Globus pallidus (tissue), 1 donor: ENCODE data around the gene HOXB6.

ENCODE experiments used
- DNase-seq: peaks from one replicate; pipeline ENCODE4 v3.0.0-alpha.2; 2015; ENCODE audit warnings: low spot score

Gene HOXB6

GRCh38 chr17:48634493-48635208, 29.9 kb upstream of the HOXB6 start:
- DNase-seq, result no peak

GRCh38 chr17:48633266-48633677, 28.5 kb upstream of the HOXB6 start:
- no peak for DNase-seq

GRCh38 chr17:48632579-48633265, 27.9 kb upstream of the HOXB6 start:
- no peak for DNase-seq

DNA sequence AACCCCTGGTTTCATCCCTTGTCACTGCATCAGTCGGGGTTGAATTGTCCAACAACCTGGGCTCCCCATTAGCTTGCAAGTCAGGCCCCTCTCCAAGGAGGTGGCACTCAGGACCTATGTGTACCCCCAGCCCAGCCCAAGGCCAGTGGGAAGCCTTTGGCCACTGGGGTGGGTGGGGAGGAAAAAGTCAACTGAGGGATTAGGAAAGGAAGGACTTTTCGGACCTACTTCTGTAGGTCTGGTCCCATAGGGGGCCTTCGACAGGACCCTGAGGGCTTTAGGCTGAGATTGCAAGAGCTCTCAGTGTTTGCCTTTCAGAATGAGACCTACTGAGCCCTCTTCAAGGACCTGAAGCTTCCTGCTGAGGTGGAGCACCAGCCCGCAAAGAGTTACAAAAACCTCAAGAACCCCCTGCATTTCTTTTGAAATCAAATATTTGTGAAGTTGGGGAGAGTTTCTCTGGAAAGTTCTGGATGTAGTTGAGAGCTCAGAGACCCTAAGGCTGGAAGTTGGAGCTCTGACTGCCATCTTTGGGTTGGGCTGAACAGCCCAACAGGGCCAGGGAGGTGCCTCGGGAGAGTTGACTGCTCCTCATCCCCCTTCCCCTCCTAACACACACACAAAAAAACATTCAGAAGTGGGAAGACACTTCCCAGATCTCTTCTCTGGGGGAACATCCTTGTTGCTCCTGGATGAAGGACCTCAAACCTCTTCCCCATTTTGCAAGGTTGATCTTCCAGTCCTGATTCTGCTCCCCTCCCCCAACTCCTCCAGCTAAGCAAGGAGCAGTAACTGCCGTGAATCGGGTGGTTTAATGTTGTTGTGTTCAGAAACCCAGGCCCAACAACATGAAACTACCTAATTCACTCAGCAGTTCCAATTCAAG, 27.1 kb upstream of the HOXB6 start:
- no peak for DNase-seq

DNA sequence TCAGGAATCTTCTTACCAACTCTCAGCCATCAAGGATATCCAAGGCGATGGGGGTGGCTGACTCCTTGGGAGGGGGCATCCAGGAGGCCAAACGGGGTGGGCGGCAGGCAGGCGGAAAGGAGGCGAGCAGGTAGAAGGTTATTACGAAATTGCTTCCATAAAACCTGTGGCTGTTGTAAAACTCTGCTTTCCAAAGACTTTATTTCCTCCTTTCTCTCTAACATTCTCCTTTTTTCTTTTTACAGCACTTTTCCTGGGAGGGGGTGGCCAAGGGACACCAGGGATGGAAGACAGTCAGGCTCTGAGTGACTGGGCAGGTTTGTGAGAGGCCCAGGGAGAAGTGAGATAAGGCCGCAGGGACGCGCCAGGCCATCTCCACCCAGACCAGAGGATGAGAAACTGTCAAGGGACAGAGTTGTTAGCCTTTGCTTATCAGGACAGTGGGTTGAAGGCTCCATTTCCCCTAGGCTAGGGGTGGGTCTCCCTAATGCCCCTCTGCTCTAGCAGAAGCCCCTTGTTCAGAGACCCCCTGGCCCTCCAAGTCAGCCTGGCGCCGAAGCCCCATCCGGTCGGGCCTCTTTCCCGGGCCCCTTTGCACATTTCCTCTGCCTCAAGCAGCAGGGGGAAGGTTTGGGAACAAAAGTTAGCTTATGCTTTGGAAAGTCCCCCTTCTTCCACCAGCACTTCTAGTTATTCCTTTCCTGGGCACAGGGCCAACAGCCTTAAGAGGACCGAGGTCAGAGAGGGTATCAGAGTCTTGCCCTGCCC, 26.3 kb upstream of the HOXB6 start:
- DNase-seq, result no peak

- DNase-seq, result no peak
These were observed 25.5 kb upstream of the HOXB6 start for GRCh38 chr17:48630009-48630924.

- DNase-seq, result no peak
These were observed 24.6 kb upstream of the HOXB6 start for GRCh38 chr17:48629411-48629759.

DNA sequence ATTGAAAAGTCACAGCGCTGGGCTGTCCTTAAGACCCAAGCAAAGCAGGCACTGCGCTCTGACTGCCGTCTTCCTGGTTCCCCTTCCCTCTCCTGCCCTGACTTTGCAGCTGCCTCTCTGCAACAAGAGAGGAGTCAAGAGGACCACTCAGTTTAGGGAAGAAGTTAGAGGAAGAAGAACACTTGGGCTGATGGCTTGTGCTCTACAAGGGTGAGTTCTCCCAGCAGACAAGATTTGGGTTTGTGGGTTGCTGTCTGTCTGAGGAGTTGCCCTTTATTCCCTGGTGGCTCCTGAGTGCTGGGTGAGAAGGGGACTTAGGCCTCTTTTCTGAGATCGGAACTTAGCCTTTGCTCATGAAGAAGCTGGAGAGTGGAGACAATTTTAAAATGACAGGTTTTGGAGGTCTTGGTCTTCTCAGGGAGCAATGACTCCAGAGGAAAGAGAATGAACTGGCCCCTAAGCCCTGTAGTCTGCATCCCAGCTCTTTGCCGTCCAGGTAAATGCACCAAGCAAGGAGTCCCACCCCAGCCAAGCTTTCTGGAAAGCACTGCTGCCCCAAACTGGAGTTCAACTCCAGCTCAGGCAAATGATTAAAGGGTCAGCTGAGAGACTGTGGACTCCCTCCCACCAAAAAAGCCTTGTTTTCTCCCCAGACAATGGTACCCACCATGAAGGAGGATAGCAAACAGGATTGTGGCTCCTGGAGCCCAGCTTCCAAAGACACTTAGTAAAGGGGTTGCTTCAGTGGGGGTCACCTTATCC, 24.0 kb upstream of the HOXB6 start:
- DNase-seq, result no peak

- no peak for DNase-seq
These were observed 23.1 kb upstream of the HOXB6 start for GRCh38 chr17:48627623-48628521.

DNA sequence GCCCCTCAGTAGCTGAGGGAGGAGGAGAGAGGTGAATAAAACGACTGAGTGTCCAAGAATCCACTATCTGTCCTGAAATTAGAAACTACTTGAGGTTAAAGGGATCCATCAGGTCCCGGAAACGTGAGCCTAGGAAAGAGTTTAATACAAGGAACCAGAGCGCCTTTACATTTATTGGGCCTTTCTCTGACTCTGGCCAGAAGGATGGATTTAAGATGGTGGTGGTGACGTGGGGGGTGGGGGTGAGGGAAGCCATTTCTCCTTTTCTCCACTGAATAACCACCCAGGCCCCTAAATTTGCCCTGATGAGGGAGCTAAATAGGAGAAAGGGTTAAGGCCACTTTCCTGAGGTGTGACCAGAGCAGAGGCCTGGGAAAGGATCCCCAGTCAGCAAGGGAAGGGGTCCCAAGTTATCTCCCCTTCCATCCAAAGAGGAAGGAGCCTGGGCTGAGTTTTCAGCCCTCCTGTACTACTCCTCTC, 22.4 kb upstream of the HOXB6 start:
- DNase-seq, result no peak

- DNase-seq, result no peak
These were observed 21.7 kb upstream of the HOXB6 start, which contains the start of gene HOXB9 for GRCh38 chr17:48626245-48627117. TSS of gene HOXB9 (minus strand) at chr17:48626358. CDS start at chr17:48626269, 89 bp downstream.

DNA sequence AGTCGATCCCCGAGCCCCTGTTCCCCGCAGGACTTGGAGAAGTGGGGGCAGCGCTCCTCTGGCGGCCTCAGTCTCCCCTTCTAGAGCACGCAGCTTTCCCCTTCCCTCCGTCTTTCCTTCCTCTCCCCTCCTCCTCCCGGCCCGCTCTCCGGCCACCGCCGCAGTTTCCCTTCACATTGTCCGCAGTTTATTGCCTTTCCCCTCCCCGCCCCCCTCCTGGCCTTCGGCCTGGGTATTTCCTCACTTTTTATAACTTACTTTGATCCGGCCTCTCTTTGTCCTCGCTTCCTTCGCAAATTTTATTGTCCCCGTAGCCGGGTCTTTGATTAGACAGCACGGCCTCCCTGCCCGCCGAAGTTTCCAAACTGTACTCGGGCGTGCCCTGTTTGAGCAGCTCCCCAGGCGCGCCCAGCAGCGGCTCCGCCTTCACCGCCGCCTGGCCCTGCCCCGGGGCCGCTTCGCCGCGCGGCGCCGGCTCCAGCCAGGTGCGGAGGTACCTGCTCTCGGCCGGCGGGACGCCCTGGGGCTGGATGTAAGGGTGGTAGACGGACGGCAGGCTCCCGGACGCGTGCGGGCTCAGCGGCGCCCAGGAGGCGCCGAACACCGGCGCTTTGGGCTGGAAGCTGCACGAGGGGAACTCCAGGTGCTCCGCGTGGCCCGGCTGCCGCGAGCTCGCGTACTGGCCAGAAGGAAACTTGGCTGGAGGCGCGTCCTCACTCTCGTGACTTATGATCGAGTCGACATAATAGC, 20.9 kb upstream of the HOXB6 start:
- no peak for DNase-seq

GRCh38 chr17:48624544-48625494, 20.0 kb upstream of the HOXB6 start:
- DNase-seq, result no peak

- no peak for DNase-seq
These were observed 19.3 kb upstream of the HOXB6 start for GRCh38 chr17:48624118-48624517.

DNA sequence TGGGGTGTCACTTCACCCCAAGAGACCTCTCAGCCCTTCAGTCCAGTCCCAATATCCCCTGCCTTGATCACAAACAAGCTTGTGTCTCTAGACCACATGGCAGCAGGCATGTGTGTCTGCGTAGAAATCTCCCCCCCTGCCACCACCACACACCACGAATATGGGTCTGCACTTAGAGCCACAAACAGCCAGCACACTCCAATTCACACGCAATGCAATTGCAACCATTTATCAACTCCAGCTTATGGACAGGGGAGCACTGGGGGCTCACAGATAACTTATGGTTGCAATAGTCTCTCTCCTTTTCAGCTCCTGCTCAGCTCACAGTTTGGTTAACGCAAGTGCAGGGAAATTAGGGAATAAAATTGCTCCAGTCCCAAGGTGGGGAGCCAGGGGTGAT, 18.8 kb upstream of the HOXB6 start:
- DNase-seq, result no peak

- no peak for DNase-seq
These were observed 18.1 kb upstream of the HOXB6 start for GRCh38 chr17:48622857-48623256.
